Measurements from ENCODE around the gene BANP.
"Not testable (repeated sequence)": the region's sequence is repeated elsewhere in the genome, so short reads cannot be mapped to it uniquely, and the experiment has no call there.

BANP gene

GRCh38 chr16:88052661-88053060 is 101.4 kb downstream of the BANP start:
- H3K4me3 ChIP-seq (ENCODE audit: low read depth, low read length), result no peak overlapping the region
- TF ChIP-seq CTCF (IDR thresholded peaks at IDR 0.05; ENCODE audit: low read depth, low read length), result no peak

GRCh38 chr16:88053479-88053878 is 102.2 kb downstream of the BANP start:
- not testable (repeated sequence) for H3K4me1 ChIP-seq; H3K9me3 ChIP-seq; H3K27me3 ChIP-seq; DNase-seq; H3K4me3 ChIP-seq (ENCODE audit: low read depth, low read length)
- H3K36me3 ChIP-seq, result peaks cover 10% of the 10 kb centered on the region

More at GRCh38 chr16:88052661-88053060, 101.4 kb downstream of the BANP start:
- no peaks in the 10 kb centered on the region for H3K27me3 ChIP-seq
- H3K36me3 ChIP-seq, result peaks cover 10% of the 10 kb centered on the region
- 0 out of 2 replicates have a peak, but pooled peaks cover 4% of the 10 kb centered on the region for H3K4me1 ChIP-seq
- no peaks in the 10 kb centered on the region; the same call in 1 of the 2 replicates for H3K9me3 ChIP-seq
- no peak for DNase-seq

- TF ChIP-seq CTCF (IDR thresholded peaks at IDR 0.05; ENCODE audit: low read depth, low read length), result no peak
- Histone ChIP-seq H3K36me3 (peaks cover 11% of the 10 kb centered on the region), H3K9me3 (no peaks in the 10 kb centered on the region), H3K4me1 (no peaks in the 10 kb centered on the region), H3K4me3 (ENCODE audit: low read depth, low read length) (no peak overlapping the region), H3K27me3 (no peaks in the 10 kb centered on the region)
- DNase-seq, result no peak
Observed at GRCh38 chr16:88055356-88055755, 104.1 kb downstream of the BANP start.

- no peak for TF ChIP-seq CTCF (IDR thresholded peaks at IDR 0.05; ENCODE audit: low read depth, low read length)
- Histone ChIP-seq H3K36me3 (peaks cover 11% of the 10 kb centered on the region), H3K27me3 (no peaks in the 10 kb centered on the region), H3K4me3 (ENCODE audit: low read depth, low read length) (no peak overlapping the region), H3K9me3 (no peaks in the 10 kb centered on the region), H3K4me1 (no peaks in the 10 kb centered on the region)
- DNase-seq, result no peak
Observed at GRCh38 chr16:88056212-88056611, 105.0 kb downstream of the BANP start.

- Histone ChIP-seq H3K4me1 (no peaks in the 10 kb centered on the region), H3K9me3 (no peaks in the 10 kb centered on the region), H3K27me3 (no peaks in the 10 kb centered on the region), H3K4me3 (ENCODE audit: low read depth, low read length) (no peak overlapping the region), H3K36me3 (peaks cover 11% of the 10 kb centered on the region)
- DNase-seq, result no peak
- no peak for TF ChIP-seq CTCF (IDR thresholded peaks at IDR 0.05; ENCODE audit: low read depth, low read length)
Observed at GRCh38 chr16:88057656-88058055, 106.4 kb downstream of the BANP start.

- Histone ChIP-seq H3K4me3 (ENCODE audit: low read depth, low read length) (no peak overlapping the region), H3K4me1 (no peaks in the 10 kb centered on the region), H3K9me3 (no peaks in the 10 kb centered on the region), H3K36me3 (peaks cover 11% of the 10 kb centered on the region; the same call in 1 of the 2 replicates), H3K27me3 (no peaks in the 10 kb centered on the region)
- no peak for TF ChIP-seq CTCF (IDR thresholded peaks at IDR 0.05; ENCODE audit: low read depth, low read length)
- no peak for DNase-seq
Observed at GRCh38 chr16:88058136-88058535, 106.9 kb downstream of the BANP start.

GRCh38 chr16:88058817-88059216 is 107.6 kb downstream of the BANP start:
- no peak for TF ChIP-seq CTCF (IDR thresholded peaks at IDR 0.05; ENCODE audit: low read depth, low read length)
- H3K4me1 ChIP-seq, result no peaks in the 10 kb centered on the region
- H3K27me3 ChIP-seq, result no peaks in the 10 kb centered on the region
- DNase-seq, result no peak
- H3K36me3 ChIP-seq, result peaks cover 11% of the 10 kb centered on the region; the same call in 1 of the 2 replicates
- no peaks in the 10 kb centered on the region for H3K9me3 ChIP-seq
- no peak overlapping the region for H3K4me3 ChIP-seq (ENCODE audit: low read depth, low read length)
